ENCODE results near the gene C17orf50. TPM values are rescaled to one million over a fixed set of nuclear protein-coding genes. Genes with fewer than 3 reads are reported as not detected.
A peak's percentile ranks its signal among the peaks of the same experiment; 100 is the strongest.

C17orf50 gene
- total and polyA plus RNA-seq, 2 of the 13 experiments (the other 11 are each of a cell fraction or from before 2014, with no cell fraction given): not detected

DNA sequence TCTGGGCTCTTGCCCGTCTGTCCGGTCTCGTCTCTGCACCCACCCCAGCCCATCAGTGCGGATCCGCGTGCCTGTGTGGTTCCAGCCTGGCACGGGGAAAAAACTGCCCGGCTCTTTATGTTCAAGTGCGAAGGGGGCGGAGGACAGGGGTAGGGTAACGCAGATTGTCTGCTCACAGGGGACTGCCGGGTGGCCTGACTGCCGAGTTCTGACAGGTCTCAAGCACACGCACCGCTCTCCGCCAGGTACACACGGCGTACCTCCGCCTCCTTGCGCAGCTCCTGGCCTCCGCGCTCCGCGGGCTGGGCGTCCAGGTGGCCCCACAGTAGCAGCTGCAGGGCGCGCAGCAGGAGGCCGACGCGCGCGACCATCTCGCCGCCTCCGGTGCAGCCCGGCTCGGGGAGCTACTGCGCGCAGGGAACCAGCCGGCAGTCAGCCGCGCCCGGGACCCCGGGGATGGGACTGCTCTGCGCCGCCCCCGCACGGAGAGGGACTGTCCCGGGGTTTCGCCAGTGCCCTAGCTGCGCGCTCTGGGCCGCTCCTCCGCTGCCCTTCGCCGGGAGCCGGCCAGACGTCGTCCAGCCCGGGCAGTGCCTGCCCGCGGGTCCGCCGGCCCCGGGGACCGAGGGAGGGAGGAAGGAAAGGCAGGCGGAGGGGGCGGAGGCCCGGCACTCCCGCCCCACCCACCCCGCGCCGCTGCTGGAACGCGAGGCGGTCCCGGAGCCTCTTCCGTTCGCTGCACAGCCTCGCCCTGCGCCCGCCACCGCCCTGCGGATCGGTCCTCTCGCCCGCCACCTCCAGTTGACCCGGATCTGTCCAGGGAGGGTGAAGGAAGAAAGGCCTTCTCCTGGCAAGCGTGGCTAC, 34.6 kb downstream of the C17orf50 start, which contains the start of gene MMP28 (continued):
- TF ChIP-seq SPEN (CRISPR knock-in tag; IDR thresholded peaks at IDR 0.05; ENCODE audit: low read depth) (no peak), HMG20A (CRISPR knock-in tag; IDR thresholded peaks at IDR 0.05; ENCODE audit: borderline replicate concordance) (no peak), ZNF777 (CRISPR knock-in tag; IDR thresholded peaks at IDR 0.05) (peak; percentile 82), SRSF9 (IDR thresholded peaks at IDR 0.05; ENCODE audit: borderline replicate concordance, insufficient read depth, low read depth, low read length, poor library complexity, severe bottlenecking) (no peak), ZNF292 (CRISPR knock-in tag; IDR thresholded peaks at IDR 0.05; ENCODE audit: borderline replicate concordance, low read depth) (no peak), GATA4 (IDR thresholded peaks at IDR 0.05; ENCODE audit: borderline replicate concordance, low read depth) (no peak), POLR2A (IDR thresholded peaks at IDR 0.05; ENCODE audit: insufficient read depth in 1 of 2, low read depth in 2 of 2, low read length in 2 of 2) (no peak), GABPB1 (CRISPR knock-in tag; IDR thresholded peaks at IDR 0.05) (no peak), HNRNPLL (IDR thresholded peaks at IDR 0.05; ENCODE audit: low read depth, low read length, poor library complexity, severe bottlenecking) (peak; percentile 52), AGO1 (IDR thresholded peaks at IDR 0.05; ENCODE audit: low read depth, low read length, poor library complexity, severe bottlenecking) (no peak)
- TF ChIP-seq, protein P1, sequence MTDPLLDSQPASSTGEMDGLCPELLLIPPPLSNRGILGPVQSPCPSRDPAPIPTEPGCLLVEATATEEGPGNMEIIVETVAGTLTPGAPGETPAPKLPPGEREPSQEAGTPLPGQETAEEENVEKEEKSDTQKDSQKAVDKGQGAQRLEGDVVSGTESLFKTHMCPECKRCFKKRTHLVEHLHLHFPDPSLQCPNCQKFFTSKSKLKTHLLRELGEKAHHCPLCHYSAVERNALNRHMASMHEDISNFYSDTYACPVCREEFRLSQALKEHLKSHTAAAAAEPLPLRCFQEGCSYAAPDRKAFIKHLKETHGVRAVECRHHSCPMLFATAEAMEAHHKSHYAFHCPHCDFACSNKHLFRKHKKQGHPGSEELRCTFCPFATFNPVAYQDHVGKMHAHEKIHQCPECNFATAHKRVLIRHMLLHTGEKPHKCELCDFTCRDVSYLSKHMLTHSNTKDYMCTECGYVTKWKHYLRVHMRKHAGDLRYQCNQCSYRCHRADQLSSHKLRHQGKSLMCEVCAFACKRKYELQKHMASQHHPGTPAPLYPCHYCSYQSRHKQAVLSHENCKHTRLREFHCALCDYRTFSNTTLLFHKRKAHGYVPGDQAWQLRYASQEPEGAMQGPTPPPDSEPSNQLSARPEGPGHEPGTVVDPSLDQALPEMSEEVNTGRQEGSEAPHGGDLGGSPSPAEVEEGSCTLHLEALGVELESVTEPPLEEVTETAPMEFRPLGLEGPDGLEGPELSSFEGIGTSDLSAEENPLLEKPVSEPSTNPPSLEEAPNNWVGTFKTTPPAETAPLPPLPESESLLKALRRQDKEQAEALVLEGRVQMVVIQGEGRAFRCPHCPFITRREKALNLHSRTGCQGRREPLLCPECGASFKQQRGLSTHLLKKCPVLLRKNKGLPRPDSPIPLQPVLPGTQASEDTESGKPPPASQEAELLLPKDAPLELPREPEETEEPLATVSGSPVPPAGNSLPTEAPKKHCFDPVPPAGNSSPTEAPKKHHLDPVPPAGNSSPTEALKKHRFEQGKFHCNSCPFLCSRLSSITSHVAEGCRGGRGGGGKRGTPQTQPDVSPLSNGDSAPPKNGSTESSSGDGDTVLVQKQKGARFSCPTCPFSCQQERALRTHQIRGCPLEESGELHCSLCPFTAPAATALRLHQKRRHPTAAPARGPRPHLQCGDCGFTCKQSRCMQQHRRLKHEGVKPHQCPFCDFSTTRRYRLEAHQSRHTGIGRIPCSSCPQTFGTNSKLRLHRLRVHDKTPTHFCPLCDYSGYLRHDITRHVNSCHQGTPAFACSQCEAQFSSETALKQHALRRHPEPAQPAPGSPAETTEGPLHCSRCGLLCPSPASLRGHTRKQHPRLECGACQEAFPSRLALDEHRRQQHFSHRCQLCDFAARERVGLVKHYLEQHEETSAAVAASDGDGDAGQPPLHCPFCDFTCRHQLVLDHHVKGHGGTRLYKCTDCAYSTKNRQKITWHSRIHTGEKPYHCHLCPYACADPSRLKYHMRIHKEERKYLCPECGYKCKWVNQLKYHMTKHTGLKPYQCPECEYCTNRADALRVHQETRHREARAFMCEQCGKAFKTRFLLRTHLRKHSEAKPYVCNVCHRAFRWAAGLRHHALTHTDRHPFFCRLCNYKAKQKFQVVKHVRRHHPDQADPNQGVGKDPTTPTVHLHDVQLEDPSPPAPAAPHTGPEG (CRISPR knock-in tag; IDR thresholded peaks at IDR 0.05): no peak
- TF ChIP-seq, protein P2, sequence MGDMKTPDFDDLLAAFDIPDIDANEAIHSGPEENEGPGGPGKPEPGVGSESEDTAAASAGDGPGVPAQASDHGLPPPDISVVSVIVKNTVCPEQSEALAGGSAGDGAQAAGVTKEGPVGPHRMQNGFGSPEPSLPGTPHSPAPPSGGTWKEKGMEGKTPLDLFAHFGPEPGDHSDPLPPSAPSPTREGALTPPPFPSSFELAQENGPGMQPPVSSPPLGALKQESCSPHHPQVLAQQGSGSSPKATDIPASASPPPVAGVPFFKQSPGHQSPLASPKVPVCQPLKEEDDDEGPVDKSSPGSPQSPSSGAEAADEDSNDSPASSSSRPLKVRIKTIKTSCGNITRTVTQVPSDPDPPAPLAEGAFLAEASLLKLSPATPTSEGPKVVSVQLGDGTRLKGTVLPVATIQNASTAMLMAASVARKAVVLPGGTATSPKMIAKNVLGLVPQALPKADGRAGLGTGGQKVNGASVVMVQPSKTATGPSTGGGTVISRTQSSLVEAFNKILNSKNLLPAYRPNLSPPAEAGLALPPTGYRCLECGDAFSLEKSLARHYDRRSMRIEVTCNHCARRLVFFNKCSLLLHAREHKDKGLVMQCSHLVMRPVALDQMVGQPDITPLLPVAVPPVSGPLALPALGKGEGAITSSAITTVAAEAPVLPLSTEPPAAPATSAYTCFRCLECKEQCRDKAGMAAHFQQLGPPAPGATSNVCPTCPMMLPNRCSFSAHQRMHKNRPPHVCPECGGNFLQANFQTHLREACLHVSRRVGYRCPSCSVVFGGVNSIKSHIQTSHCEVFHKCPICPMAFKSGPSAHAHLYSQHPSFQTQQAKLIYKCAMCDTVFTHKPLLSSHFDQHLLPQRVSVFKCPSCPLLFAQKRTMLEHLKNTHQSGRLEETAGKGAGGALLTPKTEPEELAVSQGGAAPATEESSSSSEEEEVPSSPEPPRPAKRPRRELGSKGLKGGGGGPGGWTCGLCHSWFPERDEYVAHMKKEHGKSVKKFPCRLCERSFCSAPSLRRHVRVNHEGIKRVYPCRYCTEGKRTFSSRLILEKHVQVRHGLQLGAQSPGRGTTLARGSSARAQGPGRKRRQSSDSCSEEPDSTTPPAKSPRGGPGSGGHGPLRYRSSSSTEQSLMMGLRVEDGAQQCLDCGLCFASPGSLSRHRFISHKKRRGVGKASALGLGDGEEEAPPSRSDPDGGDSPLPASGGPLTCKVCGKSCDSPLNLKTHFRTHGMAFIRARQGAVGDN (CRISPR knock-in tag; IDR thresholded peaks at IDR 0.05): peak; percentile 52; the same call in 1 of the 2 replicates
